GM19099 (cell line): Measurements from ENCODE around the gene CERK.

ENCODE experiments used
- POLR2A ChIP-seq: IDR thresholded peaks from 3 replicates; pipeline ENCODE4 v1.6.1; 2011; ENCODE audit warnings: low read depth; ENCODE audit not compliant: insufficient read length; ENCODE audit errors: extremely low read depth

Gene CERK

GRCh38 chr22:46730568-46731245 is 7.3 kb downstream of the CERK start:
- no peak for TF ChIP-seq POLR2A

DNA sequence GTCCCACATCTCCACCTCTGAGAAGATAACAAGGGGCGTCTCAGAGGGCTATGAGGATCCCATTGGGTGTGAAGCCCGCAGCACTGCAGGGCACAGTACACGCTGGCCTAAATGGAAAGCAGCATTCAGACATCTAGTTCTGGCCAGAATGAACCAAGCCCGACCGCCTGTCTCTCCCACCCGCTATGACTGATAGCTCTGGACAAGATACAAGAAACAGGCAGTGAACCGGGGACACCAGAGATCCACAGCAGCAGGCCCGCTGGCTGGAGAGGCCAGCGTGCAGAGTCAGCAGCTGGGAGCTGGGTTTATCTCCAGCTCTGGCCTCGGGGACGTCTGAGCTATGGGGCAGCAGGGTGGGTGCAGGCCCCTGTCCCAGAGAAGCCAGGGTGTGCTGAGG is 9.6 kb downstream of the CERK start:
- no peak for TF ChIP-seq POLR2A

DNA sequence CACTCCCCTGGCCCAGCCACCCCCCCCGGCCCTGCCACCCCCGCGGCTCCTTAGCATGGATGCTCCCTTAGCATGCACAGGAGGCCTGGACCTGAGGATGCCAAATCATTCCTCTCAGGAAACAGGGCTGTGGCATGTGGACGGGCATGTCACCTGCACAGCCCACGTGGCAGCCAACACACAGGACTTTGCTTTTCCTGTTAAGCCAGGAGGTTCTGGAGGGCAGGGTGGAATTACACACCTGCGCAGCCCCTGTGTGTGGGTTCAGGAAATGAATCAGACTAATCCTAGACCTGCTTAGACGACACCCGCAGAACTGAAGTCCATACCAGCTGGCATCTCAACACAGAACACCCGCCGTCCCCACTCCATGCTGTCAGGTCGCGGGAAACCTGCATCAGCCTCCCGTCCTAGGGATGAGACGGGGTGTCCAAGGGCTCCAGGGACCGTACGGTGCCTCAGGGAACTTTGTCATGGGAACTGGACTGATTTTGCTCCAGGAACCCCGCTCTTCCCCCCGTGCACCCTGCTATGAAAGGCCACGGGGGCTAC is 10.2 kb downstream of the CERK start:
- TF ChIP-seq POLR2A = no peak

DNA sequence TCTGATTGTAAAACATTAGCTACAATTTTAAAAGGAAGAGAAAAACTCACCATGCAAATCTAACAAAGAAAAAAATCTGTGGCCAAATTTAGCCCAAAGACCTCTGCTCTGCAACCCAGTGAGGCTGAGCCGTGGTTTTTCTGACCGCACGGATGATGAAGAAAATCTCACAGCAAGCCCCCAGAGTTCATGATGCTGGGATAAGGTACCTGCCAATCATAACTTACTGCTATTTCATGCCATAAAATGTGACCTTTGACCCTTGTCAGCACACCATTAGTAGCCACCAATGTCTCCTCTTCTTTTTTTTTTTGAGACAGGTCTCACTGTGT is 11.1 kb downstream of the CERK start:
- TF ChIP-seq POLR2A = no peak

- no peak for TF ChIP-seq POLR2A
These were observed 11.7 kb downstream of the CERK start for GRCh38 chr22:46726066-46726985.

DNA sequence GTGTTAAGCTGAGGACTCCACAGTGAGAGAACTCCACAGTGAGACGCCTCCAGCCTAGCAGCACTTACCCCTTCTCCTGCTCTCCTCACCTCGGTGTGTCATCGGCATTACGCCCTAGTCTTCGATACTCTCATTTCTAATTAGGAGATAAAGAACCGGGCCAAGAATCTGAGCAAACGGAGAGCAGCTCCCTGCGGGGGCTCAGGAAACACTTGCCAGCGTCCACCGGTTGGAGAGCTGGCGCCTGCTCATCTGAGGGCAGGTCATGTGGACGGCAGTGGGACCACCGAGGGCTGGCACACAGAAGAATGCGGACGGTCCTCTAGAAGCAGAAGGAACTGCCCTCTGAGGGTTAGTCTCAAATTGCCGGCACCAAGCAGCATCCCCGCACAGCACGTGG is 13.0 kb downstream of the CERK start:
- no peak for TF ChIP-seq POLR2A

DNA sequence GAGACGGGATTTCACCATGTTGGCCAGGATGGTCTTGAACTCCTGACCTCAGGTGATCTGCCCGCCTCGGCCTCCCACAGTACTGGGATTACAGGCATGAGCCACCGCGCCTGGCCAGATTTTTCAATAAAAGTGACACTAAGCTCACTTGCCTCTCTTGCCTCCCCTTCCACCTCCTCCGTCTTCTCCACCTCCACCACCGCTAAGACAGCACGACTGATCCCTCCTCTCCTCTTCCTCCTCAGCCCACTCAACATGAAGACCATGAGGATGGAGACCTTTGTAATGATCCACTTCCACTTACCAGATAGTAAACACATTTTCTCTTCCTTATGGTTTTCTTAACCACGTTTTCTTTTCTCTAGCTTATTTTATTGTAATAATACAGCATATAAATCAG is 14.2 kb downstream of the CERK start:
- TF ChIP-seq POLR2A = no peak

GRCh38 chr22:46721501-46722085 is 16.5 kb downstream of the CERK start:
- no peak for TF ChIP-seq POLR2A

DNA sequence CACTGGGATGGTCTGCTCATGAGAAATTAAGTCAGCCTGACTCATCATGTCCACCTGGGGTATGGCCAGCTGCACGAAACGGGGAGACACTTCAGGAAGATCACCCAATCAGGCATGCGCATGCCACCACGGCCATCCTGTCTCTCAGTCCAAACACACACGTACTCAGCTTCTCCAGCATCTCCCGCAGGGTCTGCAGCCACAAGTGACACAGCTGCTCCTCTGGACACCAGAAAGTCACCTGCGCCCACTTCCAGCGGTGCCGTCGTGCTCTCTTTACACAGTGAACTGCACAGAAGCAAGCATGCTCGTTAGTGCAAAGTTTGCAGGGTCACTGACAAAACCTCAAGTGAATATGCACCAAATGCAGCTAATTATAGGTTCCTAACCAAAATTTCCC is 18.1 kb downstream of the CERK start:
- no peak for TF ChIP-seq POLR2A

DNA sequence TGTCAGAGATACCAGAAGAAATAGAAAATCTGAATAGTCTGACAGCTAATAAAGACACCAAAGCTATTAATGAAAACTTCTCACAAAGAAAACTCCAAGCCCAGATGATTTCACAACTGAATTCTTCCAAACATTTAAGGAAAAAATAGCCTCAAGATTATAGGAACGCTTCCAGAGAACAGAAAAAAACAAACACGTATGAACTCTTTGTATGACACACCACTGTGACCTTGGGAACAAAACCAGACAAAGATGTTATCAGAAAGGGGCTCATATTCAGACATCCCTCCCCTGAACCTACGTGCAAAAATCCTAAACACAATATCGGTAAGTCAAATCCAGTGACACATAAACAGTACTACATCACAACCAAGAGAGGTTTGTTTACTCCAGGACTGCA is 23.5 kb downstream of the CERK start:
- no peak for TF ChIP-seq POLR2A

- TF ChIP-seq POLR2A = no peak
These were observed 25.8 kb downstream of the CERK start for GRCh38 chr22:46712288-46712687.

- TF ChIP-seq POLR2A = no peak
These were observed 27.2 kb downstream of the CERK start for GRCh38 chr22:46710806-46711205.

DNA sequence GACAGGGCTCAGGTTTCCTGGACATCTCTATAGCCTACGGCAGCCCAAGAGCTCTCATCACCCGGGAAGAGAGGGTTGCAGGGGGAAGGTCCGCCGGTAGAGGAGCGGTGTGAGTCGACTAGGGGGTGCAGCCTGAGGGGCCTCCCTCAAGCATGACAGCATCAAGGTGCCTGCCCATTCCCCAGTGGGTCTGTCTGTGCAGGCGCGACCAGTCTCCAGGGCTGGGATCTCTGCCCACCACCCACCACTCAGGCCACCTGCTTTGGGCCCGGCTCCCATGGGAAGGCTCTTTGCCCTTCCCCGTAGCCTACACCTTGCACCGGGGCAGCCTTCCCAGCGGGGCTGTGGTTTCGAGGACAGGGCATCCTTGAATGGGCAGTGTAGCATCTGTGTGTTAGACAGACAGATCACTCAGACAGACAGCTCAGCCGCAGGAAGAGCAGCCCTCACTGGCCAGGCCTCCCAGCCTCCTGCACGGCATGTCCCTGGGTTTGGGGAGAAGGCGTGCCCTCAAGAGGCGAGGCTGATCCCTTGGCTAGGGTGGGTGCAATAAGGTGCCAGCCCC is 29.2 kb downstream of the CERK start:
- no peak for TF ChIP-seq POLR2A

- TF ChIP-seq POLR2A = no peak
These were observed 30.1 kb downstream of the CERK start for GRCh38 chr22:46707827-46708570.

DNA sequence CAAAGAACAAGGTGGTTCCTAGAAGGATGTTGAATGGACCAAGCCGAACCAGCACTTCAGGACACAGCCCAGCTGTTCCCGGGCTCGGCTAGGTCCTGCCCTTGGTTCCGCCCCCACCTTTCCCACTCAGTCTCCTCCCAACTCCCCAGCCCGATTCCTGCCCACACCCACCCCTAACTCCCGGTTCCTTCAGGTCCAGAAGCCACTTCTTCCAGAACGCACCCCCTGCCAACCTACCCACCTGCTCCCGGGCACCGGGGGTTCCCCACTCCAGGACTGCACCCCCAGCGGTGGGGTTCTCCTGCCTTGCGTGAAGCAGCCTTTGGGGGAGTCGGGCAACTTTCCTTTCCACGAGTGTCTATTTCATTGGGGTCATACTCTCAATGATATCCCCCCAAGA is 30.7 kb downstream of the CERK start:
- no peak for TF ChIP-seq POLR2A

DNA sequence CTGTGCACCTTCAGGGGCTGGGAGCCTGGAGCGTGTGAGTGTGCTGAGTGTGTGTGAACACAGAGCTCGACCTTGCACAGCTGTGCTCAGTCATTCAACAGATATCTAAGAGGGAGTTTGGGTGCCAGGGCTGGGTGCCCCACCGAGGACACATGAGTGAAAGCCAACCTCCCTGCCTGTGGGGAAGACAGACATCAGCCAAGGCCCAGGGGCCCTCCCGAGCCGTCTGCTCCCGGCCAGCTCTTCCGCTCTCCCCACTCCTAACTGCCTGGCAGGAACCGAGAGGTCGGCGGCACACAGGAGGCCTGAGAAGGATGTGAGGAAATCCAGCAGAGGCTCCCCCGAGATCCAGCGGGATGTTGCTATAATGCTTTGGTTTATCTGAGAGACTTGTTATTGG is 32.0 kb downstream of the CERK start:
- no peak for TF ChIP-seq POLR2A

- TF ChIP-seq POLR2A = no peak
These were observed 34.1 kb downstream of the CERK start for GRCh38 chr22:46703996-46704370.
